ENCODE results near the gene SMU1.

- no peak for TF ChIP-seq POLR2A (IDR thresholded peaks at IDR 0.05)
- TF ChIP-seq, protein P1, sequence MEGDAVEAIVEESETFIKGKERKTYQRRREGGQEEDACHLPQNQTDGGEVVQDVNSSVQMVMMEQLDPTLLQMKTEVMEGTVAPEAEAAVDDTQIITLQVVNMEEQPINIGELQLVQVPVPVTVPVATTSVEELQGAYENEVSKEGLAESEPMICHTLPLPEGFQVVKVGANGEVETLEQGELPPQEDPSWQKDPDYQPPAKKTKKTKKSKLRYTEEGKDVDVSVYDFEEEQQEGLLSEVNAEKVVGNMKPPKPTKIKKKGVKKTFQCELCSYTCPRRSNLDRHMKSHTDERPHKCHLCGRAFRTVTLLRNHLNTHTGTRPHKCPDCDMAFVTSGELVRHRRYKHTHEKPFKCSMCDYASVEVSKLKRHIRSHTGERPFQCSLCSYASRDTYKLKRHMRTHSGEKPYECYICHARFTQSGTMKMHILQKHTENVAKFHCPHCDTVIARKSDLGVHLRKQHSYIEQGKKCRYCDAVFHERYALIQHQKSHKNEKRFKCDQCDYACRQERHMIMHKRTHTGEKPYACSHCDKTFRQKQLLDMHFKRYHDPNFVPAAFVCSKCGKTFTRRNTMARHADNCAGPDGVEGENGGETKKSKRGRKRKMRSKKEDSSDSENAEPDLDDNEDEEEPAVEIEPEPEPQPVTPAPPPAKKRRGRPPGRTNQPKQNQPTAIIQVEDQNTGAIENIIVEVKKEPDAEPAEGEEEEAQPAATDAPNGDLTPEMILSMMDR (IDR thresholded peaks at IDR 0.05 in 4 of 5, conservative IDR thresholded peaks at IDR 0.05 in 1 of 5), result no peak
These were observed 5.7 kb upstream of the SMU1 start for GRCh38 chr9:33082128-33082527.

All from gastrocnemius medialis (tissue), 4 donors.